H1 (cell line): ENCODE data around the gene SCN8A. TPM values are rescaled to one million over a fixed set of nuclear protein-coding genes. Genes with fewer than 3 reads are reported as not detected.

Source experiments
- CTCF ChIA-PET: fragments of 300-600 bp; sonication (Branson Sonifier 250); formaldehyde crosslinking; loops from one replicate; lab custom pipeline; 2021; ENCODE audit not compliant: partially characterized antibody; lab: Charles Lee
- POLR2A ChIA-PET: fragments of 300-600 bp; sonication (Branson Sonifier 250); formaldehyde crosslinking; loops from one replicate; lab custom pipeline; 2021; ENCODE audit warnings: inconsistent platforms; ENCODE audit not compliant: partially characterized antibody; lab: Charles Lee
- DNase-seq, 2 experiments: peaks; one replicate each; pipeline versions ENCODE4 v3.0.0 to v3.0.0-alpha.2; 2010 to 2022; ENCODE audit warnings: low spot score in 2 of 2, low read depth in 1 of 2, mixed read lengths in 1 of 2
- FAIRE-seq: peaks from 2 replicates; lab custom pipeline; 2011; peaks lifted over from hg19 to GRCh38; lab: Jason Lieb, UNC
- H2AFZ ChIP-seq: 2 replicates; pipeline ENCODE4 v1.8.1; 2012; ENCODE audit warnings: low read length, inconsistent platforms
- H2AK5ac ChIP-seq: 2 replicates; pipeline ENCODE4 v1.6.1; 2013; ENCODE audit warnings: low read depth, low read length
- H2BK120ac ChIP-seq: replicated peaks from 2 replicates; pipeline ENCODE3; 2013; ENCODE audit warnings: low read depth, low read length, inconsistent platforms
- H2BK12ac ChIP-seq: 2 replicates; pipeline ENCODE4 v1.6.1; 2013; ENCODE audit warnings: low read depth, low read length
- H2BK15ac ChIP-seq: 2 replicates; pipeline ENCODE4 v1.6.1; 2013; ENCODE audit warnings: low read length
- H2BK20ac ChIP-seq: 2 replicates; pipeline ENCODE4 v1.6.1; 2013; ENCODE audit warnings: low read length
- H2BK5ac ChIP-seq: 2 replicates; pipeline ENCODE4 v1.6.1; 2013; ENCODE audit warnings: low read depth, low read length
- H3K14ac ChIP-seq: 2 replicates; pipeline ENCODE4 v1.6.1; 2013; ENCODE audit warnings: inconsistent platforms; ENCODE audit not compliant: insufficient read length
- H3K18ac ChIP-seq: 2 replicates; pipeline ENCODE4 v1.6.1; 2013; ENCODE audit warnings: low read length; ENCODE audit errors: extremely low read depth
- H3K23ac ChIP-seq: 2 replicates; pipeline ENCODE4 v1.6.1; 2013; ENCODE audit warnings: inconsistent platforms; ENCODE audit not compliant: insufficient read length
- H3K23me2 ChIP-seq: 2 replicates; pipeline ENCODE4 v1.6.1; 2013; ENCODE audit warnings: low read depth, low read length
- H3K27ac ChIP-seq: 2 replicates; pipeline ENCODE4 v1.6.1; 2011; ENCODE audit warnings: low read depth, low read length, inconsistent platforms
- H3K27me3 ChIP-seq, 4 experiments: replicated peaks in 1 of 4; 1 replicate in 1 of 4; 2 replicates in 3 of 4; pipeline versions ENCODE4 v1.6.1 to v1.8.1; 2011 to 2013; ENCODE audit warnings: low read length in 3 of 4, mild to moderate bottlenecking in 3 of 4, inconsistent platforms in 2 of 4, mixed read lengths in 2 of 4, moderate library complexity in 1 of 4; ENCODE audit not compliant: control insufficient read depth in 3 of 4, insufficient read depth in 3 of 4; ENCODE audit errors: extremely low read depth in 1 of 4
- H3K36me3 ChIP-seq, 4 experiments: 2 replicates each; pipeline versions ENCODE4 v1.6.1 to v1.8.1; 2011 to 2013; ENCODE audit warnings: mild to moderate bottlenecking in 4 of 4, low read length in 3 of 4, moderate library complexity in 2 of 4, control low read depth in 1 of 4, inconsistent platforms in 1 of 4; ENCODE audit not compliant: insufficient read depth in 4 of 4, control insufficient read depth in 2 of 4
- H3K4ac ChIP-seq: replicated peaks from 2 replicates; pipeline ENCODE3; 2013; ENCODE audit warnings: low read length, low read depth, mixed read lengths, inconsistent platforms; ENCODE audit not compliant: insufficient read length
- H3K4me1 ChIP-seq, 4 experiments: replicated peaks in 1 of 4; 1 replicate in 1 of 4; 2 replicates in 3 of 4; pipeline versions ENCODE4 v1.6.1 to v1.8.1; 2011 to 2013; ENCODE audit warnings: low read length in 3 of 4, inconsistent platforms in 2 of 4, mixed read lengths in 1 of 4; ENCODE audit not compliant: insufficient read depth in 4 of 4, control insufficient read depth in 3 of 4
- H3K4me2 ChIP-seq, 2 experiments: 2 replicates each; pipeline versions ENCODE4 v1.6.1 to v1.8.1; 2011 to 2013; ENCODE audit warnings: low read depth in 2 of 2, low read length in 2 of 2, control low read depth in 1 of 2, inconsistent platforms in 1 of 2, mild to moderate bottlenecking in 1 of 2; ENCODE audit not compliant: insufficient read depth in 1 of 2
- H3K4me3 ChIP-seq, 4 experiments: fragments of 200-600, 300-600 bp in 1 of 4; sonication (generic), shearing (Covaris generic), sonication (Bioruptor Twin) in 1 of 4; 2 replicates each; pipeline versions ENCODE4 v1.5.1 to v1.8.1; 2011 to 2016; ENCODE audit warnings: low read length in 4 of 4, low read depth in 3 of 4, control low read depth in 2 of 4, inconsistent platforms in 2 of 4, mild to moderate bottlenecking in 2 of 4, mixed read lengths in 1 of 4, moderate library complexity in 1 of 4; ENCODE audit not compliant: insufficient read depth in 2 of 4; ENCODE audit errors: extremely low read depth in 1 of 4
- H3K56ac ChIP-seq: replicated peaks from 2 replicates; pipeline ENCODE3; 2013; ENCODE audit warnings: low read depth, mild to moderate bottlenecking, mixed read lengths, low read length, inconsistent platforms; ENCODE audit not compliant: insufficient read length
- H3K79me1 ChIP-seq: 2 replicates; pipeline ENCODE4 v1.6.1; 2013; ENCODE audit warnings: low read depth, low read length, control low read depth
- H3K79me2 ChIP-seq, 2 experiments: 2 replicates each; pipeline versions ENCODE4 v1.6.1 to v1.8.1; 2012 to 2013; ENCODE audit warnings: low read length in 2 of 2, mild to moderate bottlenecking in 2 of 2, inconsistent platforms in 1 of 2; ENCODE audit not compliant: insufficient read depth in 2 of 2, control insufficient read depth in 1 of 2
- H3K9ac ChIP-seq, 4 experiments: replicated peaks in 1 of 4; 1 replicate in 1 of 4; 2 replicates in 3 of 4; pipeline versions ENCODE4 v1.6.1 to v1.8.1; 2011 to 2013; ENCODE audit warnings: low read depth in 3 of 4, low read length in 3 of 4, control low read depth in 2 of 4, mild to moderate bottlenecking in 2 of 4, moderate library complexity in 2 of 4, inconsistent platforms in 1 of 4; ENCODE audit errors: extremely low read depth in 1 of 4
- H3K9me3 ChIP-seq, 2 experiments: 2 replicates each; pipeline versions ENCODE4 v1.6.1 to v1.8.1; 2012 to 2013; ENCODE audit warnings: mild to moderate bottlenecking in 2 of 2, moderate library complexity in 2 of 2, control low read depth in 1 of 2, inconsistent platforms in 1 of 2, low read depth in 1 of 2, low read length in 1 of 2, mixed read lengths in 1 of 2; ENCODE audit not compliant: insufficient read depth in 2 of 2
- H4K20me1 ChIP-seq, 2 experiments: replicated peaks in 1 of 2; 2 replicates each; pipeline versions ENCODE3 to v1.8.1; 2011 to 2013; ENCODE audit warnings: inconsistent platforms in 2 of 2, low read length in 2 of 2, mild to moderate bottlenecking in 1 of 2; ENCODE audit not compliant: insufficient read depth in 2 of 2, control insufficient read depth in 1 of 2
- H4K5ac ChIP-seq: 2 replicates; pipeline ENCODE4 v1.6.1; 2013; ENCODE audit warnings: low read length, low read depth, mixed read lengths, inconsistent platforms; ENCODE audit not compliant: insufficient read length
- H4K8ac ChIP-seq: 2 replicates; pipeline ENCODE4 v1.8.0; 2013; ENCODE audit warnings: mild to moderate bottlenecking, moderate library complexity, low read length, inconsistent platforms; ENCODE audit not compliant: insufficient read depth; ENCODE audit errors: extremely low read depth
- H4K91ac ChIP-seq: replicated peaks from 2 replicates; pipeline ENCODE3; 2013; ENCODE audit warnings: low read length, mixed read lengths, inconsistent platforms; ENCODE audit not compliant: insufficient read length
- CHD1 ChIP-seq: IDR thresholded peaks from 2 replicates; pipeline ENCODE4 v1.6.1; 2012; ENCODE audit warnings: low read depth, low read length, improper control_type of control experiment
- PHF8 ChIP-seq: fragments of 200-600 bp; sonication (generic); conservative IDR thresholded peaks from 2 replicates; pipeline ENCODE4 v1.7.1; 2012; ENCODE audit warnings: low read depth, mild to moderate bottlenecking, inconsistent platforms, low read length, moderate library complexity
- WGBS, 2 experiments: shearing (Covaris generic) in 1 of 2; methylation state at CpG; one replicate each; pipeline versions ENCODE4 v1.1.6 to v1.1.7; 2013 to 2015; ENCODE audit warnings: low lambda C conversion rate in 2 of 2, mixed read lengths in 2 of 2, inconsistent platforms in 1 of 2, low coverage in 1 of 2, missing lambda C conversion rate in 1 of 2; ENCODE audit not compliant: insufficient replicate concordance in 2 of 2, insufficient coverage in 1 of 2, insufficient read length in 1 of 2; ENCODE audit errors: extremely low coverage in 1 of 2, missing lambda C conversion rate in 1 of 2; 5-methylcytosine and 5-hydroxymethylcytosine counted together
- polyA plus RNA-seq, 7 experiments: library from polyadenylated mRNA; depleted of rRNA in 3 of 7; stranded (reverse) in 5 of 7; unstranded in 2 of 7; fragments of >200 nt in 5 of 7; fragments of 200-250 nt in 2 of 7; gene quantifications; 1 replicate in 5 of 7; 2 replicates in 1 of 7; 4 replicates in 1 of 7; pipeline versions ENCODE4 v1.2.1 to v1.2.3, GENCODE V29; 2011 to 2013; ENCODE audit warnings: missing spikeins in 2 of 7, mixed read lengths in 2 of 7
- total RNA-seq: library from RNA; stranded (reverse); fragmentation: NEBNext Ultra II Directional; extraction: Animal tissue kit (Norgen Biotek cat#: 25700); gene quantifications from 2 replicates; pipeline ENCODE4 v1.2.1, GENCODE V29; 2021

Gene SCN8A
- total and polyA plus RNA-seq, 2 of the 8 experiments (the other 6 are each of a cell fraction or from before 2014, with no cell fraction given): 6.3 to 10.7 TPM

GRCh38 chr12:51635346-51635745 lies 44.3 kb downstream of the SCN8A start:
- Histone ChIP-seq H3K4me3 (no peak overlapping the region), H2AFZ (no peak overlapping the region), H2BK20ac (no peak overlapping the region), H2BK120ac (no peak overlapping the region), H3K9me3 (peaks cover 0 to 6% of the 10 kb centered on the region in 2 experiments; a peak in 2 of 4 replicates), H3K79me1 (peaks cover 2% of the 10 kb centered on the region; the same call in 1 of the 2 replicates), H2BK5ac (no peak overlapping the region), H2BK15ac (no peak overlapping the region), H3K4me1 (peaks cover 0 to 9% (median 0%) of the 10 kb centered on the region in 4 experiments; a peak in 3 of 7 replicates), H3K4me2 (no peak overlapping the region), H3K79me2 (peaks cover 0 to 40% of the 10 kb centered on the region in 2 experiments; a peak in 2 of 4 replicates), H3K36me3 (no peaks in the 10 kb centered on the region; a peak in 1 of 8 replicates), H3K27me3 (no peaks in the 10 kb centered on the region), H3K23me2 (no peaks in the 10 kb centered on the region), H3K14ac (no peak overlapping the region), H2AK5ac (no peak overlapping the region), H3K56ac (no peak overlapping the region), H4K5ac (no peak overlapping the region), H3K23ac (no peak overlapping the region), H4K91ac (no peak overlapping the region), H3K9ac (no peak overlapping the region), H2BK12ac (no peak overlapping the region), H3K18ac (no peak overlapping the region), H3K27ac (no peak overlapping the region), H4K8ac (no peak overlapping the region), H3K4ac (no peak overlapping the region), H4K20me1 (peaks cover 0 to 3% of the 10 kb centered on the region in 2 experiments)
- ChIA-PET POLR2A (interaction anchor here (0.7 kb wide), 1 partner anchor 39 kb away, joined by 3 read pairs; no protein-coding TSS in a partner anchor), CTCF (interaction anchor here (0.6 to 1.4 kb wide), 3 partner anchors 12 to 117 kb away, joined by 3 to 5 read pairs (median 3); no protein-coding TSS in a partner anchor)
- no peak for DNase-seq
- WGBS, 2 experiments: 100% methylated on average over 1 of the region's 1 CpG; no CpG with 5 or more reads in 1 of the 2 experiments
- no peak for FAIRE-seq
- TF ChIP-seq CHD1 (no peak), PHF8 (no peak)
